ENCODE data around the gene ANAPC2.

- no peak for TF ChIP-seq POLR2A (IDR thresholded peaks at IDR 0.05; ENCODE audit: low read depth, low read length)
- TF ChIP-seq RFX5 (IDR thresholded peaks at IDR 0.05; ENCODE audit: low read depth, low read length) = no peak
- peak; percentile 9; the same call in 1 of the 2 replicates for TF ChIP-seq MAZ (IDR thresholded peaks at IDR 0.05; ENCODE audit: borderline replicate concordance, low read depth, low read length)
- TF ChIP-seq CEBPB (IDR thresholded peaks at IDR 0.05; ENCODE audit: low read depth, low read length) = no peak
- peak; percentile 29; the same call in 1 of the 2 replicates for TF ChIP-seq CTCF (conservative IDR thresholded peaks at IDR 0.05; ENCODE audit: low read depth, low read length)
- TF ChIP-seq MAFK (IDR thresholded peaks at IDR 0.05; ENCODE audit: low read depth, low read length) = no peak
- TF ChIP-seq MXI1 (IDR thresholded peaks at IDR 0.05; ENCODE audit: borderline replicate concordance, low read depth, low read length) = peak; percentile 88; the same call in 1 of the 2 replicates
- TF ChIP-seq FOS (IDR thresholded peaks at IDR 0.05; ENCODE audit: low read depth, low read length) = no peak
- TF ChIP-seq BHLHE40 (IDR thresholded peaks at IDR 0.05; ENCODE audit: low read depth, low read length) = no peak
- 0 out of 2 replicates have a peak, but pooled peaks have one; percentile 7 for TF ChIP-seq USF2 (IDR thresholded peaks at IDR 0.05; ENCODE audit: low read depth, low read length)
- no peak for TF ChIP-seq ELK1 (IDR thresholded peaks at IDR 0.05; ENCODE audit: borderline replicate concordance, low read depth, low read length)
- TF ChIP-seq CHD1 (IDR thresholded peaks at IDR 0.05; ENCODE audit: low read depth, low read length) = no peak
These were observed 58.7 kb downstream of the ANAPC2 start for GRCh38 chr9:137129456-137130175.
